SK-MEL-5 (cell line): Measurements from ENCODE around the gene INSIG2. TPM values are rescaled to one million over a fixed set of nuclear protein-coding genes. Genes with fewer than 3 reads are reported as not detected.

Experiments
- DNase-seq: peaks from one replicate; pipeline ENCODE4 v3.0.0-alpha.2; 2016; ENCODE audit warnings: low read depth, low spot score
- in situ Hi-C: cut with HindIII; loops from 2 replicates; pipeline ENCODE4 v1.10.0; 2016; ENCODE audit warnings: low sequenced_read_pairs, high pct_unique_total_duplicates, low pct_unique_long_range_greater_than_20kb
- total RNA-seq: library from RNA; depleted of rRNA; stranded (reverse); fragments of >200 nt; shearing (Covaris generic); gene quantifications from 2 replicates; pipeline ENCODE4 v1.2.3, GENCODE V29; 2014; rRNA removed

INSIG2 gene
- total RNA-seq, 1 experiment from 2014 or later = 3.8 TPM

DNA sequence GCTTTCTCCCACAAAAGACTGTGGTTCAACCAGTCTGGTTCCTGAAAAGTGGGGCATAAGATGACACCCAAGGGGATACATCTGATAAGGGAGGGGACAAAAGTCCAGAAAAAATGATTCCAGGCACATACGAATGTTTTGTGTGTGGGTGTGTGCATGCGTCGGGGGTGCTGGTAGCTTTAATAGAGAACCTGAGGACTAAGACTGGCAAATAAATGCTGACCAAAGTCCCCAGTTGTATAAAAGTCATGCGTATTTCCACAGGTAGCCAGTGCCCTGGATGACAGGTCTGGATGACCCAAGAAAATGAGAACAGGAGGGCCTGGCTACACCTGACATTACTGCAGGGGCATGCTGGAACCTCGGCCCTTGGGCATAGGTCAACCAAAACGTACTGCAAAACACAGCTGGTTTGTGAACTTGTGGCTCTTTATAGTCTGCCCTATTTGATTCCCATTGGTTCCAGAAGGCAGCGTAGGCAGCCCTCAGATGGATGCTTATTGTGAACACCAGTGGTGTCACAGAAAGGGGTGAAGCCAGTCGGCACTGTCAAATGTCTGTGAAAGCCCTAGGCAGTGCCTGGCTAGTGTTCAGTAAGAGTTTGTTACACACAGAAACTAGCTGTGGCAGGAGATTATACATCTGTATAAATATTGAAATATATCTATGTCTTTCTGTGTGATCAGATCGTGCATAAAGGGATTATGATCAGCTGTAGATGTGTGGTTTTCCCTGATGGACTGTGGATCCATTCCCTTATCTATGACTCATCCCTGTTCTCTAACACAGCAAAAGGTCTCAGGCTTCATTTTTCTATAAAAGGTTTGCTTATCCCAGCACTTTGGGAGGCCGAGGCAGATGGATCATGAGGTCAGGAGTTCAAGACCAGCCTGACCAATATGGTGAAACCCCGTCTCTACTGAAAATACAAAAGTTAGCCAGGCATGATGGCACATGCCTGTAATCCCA lies 58.3 kb downstream of the INSIG2 start:
- in situ Hi-C loops = no loop called here
- DNase-seq = no peak

DNA sequence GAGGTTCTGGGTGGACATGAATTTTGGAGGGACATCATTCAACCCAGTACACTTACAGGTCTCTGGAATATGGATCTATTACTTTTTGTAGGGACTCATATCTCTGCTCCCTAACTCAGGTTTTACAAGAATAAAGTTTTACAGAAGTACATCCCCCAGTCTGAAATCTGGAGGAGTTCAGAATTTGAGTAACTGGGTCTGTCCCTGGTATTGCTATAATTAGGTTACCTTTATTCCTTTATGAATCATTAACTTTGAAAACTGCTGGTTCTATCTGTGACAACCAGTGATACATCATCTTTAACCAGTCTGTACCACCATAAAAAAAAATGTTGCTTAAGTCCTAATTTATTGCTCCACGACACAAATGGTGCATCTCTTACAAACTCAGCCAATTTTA lies 59.9 kb downstream of the INSIG2 start:
- no peak for DNase-seq
- in situ Hi-C loops = no loop called here

DNA sequence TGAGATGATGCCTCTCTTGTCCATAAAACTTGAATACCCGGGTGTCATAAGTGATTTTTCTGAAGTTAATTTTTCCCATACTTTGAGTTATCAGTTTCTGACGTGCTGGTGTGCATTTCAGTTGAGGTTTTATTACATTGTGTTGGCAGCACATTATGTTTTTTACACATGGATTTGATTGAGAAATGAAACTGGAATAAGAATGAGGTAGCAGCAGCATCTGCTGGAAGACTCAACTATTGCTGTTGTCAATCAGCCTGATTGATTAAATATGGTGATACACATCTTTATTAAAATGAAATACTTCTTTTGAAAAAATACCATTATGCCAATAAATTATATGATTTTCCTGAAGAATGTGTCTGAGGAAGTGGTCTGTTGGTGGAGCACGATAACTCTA lies 60.5 kb downstream of the INSIG2 start:
- no peak for DNase-seq
- in situ Hi-C loops = no loop called here

DNA sequence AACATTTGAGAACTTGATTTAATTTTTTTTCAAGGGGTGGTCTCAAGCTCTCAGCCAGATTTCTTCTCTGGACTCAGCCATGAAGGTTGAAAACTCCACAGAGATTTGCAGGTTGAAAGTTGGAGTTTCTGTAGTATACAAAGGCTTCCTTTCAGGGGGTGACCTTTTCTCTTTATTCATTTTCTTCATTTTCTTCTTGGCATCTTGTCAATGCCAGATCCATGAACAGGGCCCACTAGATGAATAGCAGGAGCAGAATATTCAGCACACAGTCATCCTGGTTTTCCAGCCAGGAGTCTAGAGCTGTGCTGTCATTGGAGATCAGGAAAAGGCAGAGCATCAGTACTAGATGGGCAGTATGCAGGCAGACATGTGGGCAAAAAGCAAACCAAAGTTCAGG lies 62.0 kb downstream of the INSIG2 start:
- DNase-seq = peak; percentile 52
- in situ Hi-C loops = no loop called here

DNA sequence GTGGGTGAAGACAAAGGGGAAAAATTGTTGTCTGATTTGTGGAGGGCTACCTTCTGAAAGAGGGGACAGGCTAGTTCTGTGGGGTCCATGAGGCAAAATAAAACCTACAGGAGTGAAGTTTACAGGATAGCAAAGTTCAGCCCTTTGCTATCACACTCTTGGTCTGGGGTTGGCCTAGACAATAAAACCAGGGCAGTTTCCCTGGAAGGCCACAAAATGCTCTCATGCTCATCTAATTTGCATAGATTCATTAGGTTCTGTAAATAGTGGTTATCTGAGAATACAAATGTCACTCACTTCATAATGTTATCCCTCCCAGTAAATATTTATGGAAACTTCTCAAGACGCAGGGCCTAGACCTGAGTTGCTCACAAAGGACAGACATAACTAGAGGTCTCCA lies 63.6 kb downstream of the INSIG2 start:
- no peak for DNase-seq
- in situ Hi-C loops = no loop called here

DNA sequence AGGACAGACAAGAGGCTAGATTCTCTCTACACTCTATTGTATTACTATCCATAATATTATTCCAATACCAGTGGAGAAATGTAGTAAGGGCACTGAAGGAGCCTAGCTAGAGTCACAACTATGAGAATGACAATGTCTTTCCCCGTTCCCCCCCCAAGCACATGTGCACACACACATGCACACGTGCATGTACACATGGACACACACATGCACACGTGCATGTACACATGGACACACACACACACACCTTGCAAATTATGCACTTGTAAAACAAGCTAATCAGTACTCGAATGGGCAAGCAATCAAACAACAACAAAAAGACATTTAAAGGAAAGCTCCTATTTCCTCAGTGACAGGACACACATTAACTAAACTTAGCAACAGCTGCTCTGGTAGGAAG lies 65.2 kb downstream of the INSIG2 start:
- in situ Hi-C loops = no loop called here
- no peak for DNase-seq

DNA sequence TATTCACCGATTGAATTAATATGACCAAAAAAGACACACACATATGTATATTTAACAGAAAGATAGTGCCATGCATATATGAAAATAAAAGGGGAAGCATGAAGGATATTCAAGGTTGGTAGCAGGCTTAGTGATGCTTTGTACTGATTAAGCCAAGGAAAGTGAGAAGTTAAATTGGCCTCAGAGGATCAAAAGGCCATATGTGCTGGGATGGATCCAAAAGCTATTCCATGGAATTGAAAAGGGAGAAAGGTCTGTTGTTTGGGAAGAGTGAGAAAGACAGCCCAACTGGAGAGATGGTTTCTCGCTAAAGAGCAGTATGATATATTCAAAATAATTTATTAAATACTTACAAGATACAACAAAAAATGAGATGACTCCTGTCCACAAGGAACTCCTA lies 65.9 kb downstream of the INSIG2 start:
- in situ Hi-C loops = no loop called here

More for the DNA sequence above, 65.9 kb downstream of the INSIG2 start:
- no peak for DNase-seq

Other genes starting within 250 kb of the INSIG2 start
- 20.9 and 22.2 TPM in 2 replicates for gene CCDC93, start 74.4 kb upstream of the INSIG2 start, total RNA-seq